Ovary (tissue), 9 donors: ENCODE data around the gene TGM1. TPM values are rescaled to one million over a fixed set of nuclear protein-coding genes. Genes with fewer than 3 reads are reported as not detected.
"Not testable (repeated sequence)": the region's sequence is repeated elsewhere in the genome, so short reads cannot be mapped to it uniquely, and the experiment has no call there.

ENCODE experiments used
- DNase-seq, 5 donors: peaks; one replicate each; pipeline ENCODE4 v3.0.0-alpha.2; 2019 to 2020
- H3K27ac ChIP-seq, 2 donors: fragments of 200-600 bp; one replicate each; pipeline versions ENCODE4 v1.5.1 to v1.8.0; 2019 to 2022
- H3K27me3 ChIP-seq: fragments of 200-600 bp; one replicate; pipeline ENCODE4 v1.8.0; 2022
- H3K36me3 ChIP-seq: fragments of 200-600 bp; sonication (generic); one replicate; pipeline ENCODE4 v1.5.1; 2019
- H3K4me1 ChIP-seq: one replicate; pipeline ENCODE4 v1.8.1; 2013; ENCODE audit warnings: mild to moderate bottlenecking, moderate library complexity; ENCODE audit not compliant: insufficient read depth
- H3K4me3 ChIP-seq: fragments of 200-600 bp; sonication (generic); one replicate; pipeline ENCODE4 v1.5.1; 2017
- H3K9me3 ChIP-seq, 2 donors: fragments of 200-600 bp in 1 of 2; sonication (generic) in 1 of 2; one replicate each; pipeline versions ENCODE4 v1.5.1 to v1.8.1; 2013 to 2019; ENCODE audit warnings: mild to moderate bottlenecking in 1 of 2, moderate library complexity in 1 of 2
- CTCF ChIP-seq, 3 donors: fragments of 450-650 bp in 2 of 3; fragments of 200-600 bp in 1 of 3; IDR thresholded peaks; one replicate each; pipeline versions ENCODE4 v1.5.1 to v1.8.0; 2016 to 2022; ENCODE audit warnings: antibody characterized with exemption in 3 of 3, mild to moderate bottlenecking in 1 of 3
- EP300 ChIP-seq: sonication (generic); formaldehyde crosslinking; IDR thresholded peaks from one replicate; pipeline ENCODE4 v1.6.1; 2017; ENCODE audit warnings: antibody characterized with exemption
- POLR2A ChIP-seq: fragments of 450-650 bp; IDR thresholded peaks from one replicate; pipeline ENCODE4 v1.6.1; 2017; ENCODE audit warnings: antibody characterized with exemption, mild to moderate bottlenecking, moderate library complexity
- WGBS, 3 donors: extraction: QIAGEN DNeasy Blood & Tissue Kit in 1 of 3; methylation state at CpG; one replicate each; pipeline versions ENCODE4 v1.1.5 to v1.1.7; 2013 to 2017; 5-methylcytosine and 5-hydroxymethylcytosine counted together
- intact Hi-C, 4 donors: fragments of 100-400 bp; cut with DNase I; formaldehyde crosslinking; loops; one replicate each; pipeline versions ENCODE4 v1.11.0 to v1.15.1; 2022 to 2023
- polyA plus RNA-seq, 2 donors: library from polyadenylated mRNA; stranded (reverse); fragments of 200-250 nt in 1 of 2; fragments of 350-450 nt in 1 of 2; fragmentation: Illumina TruSeq in 1 of 2; extraction: RNeasy Lipid Tissue Mini Kit (QIAGEN cat#74804) in 1 of 2; gene quantifications; one replicate each; pipeline ENCODE4 v1.2.3, GENCODE V29; 2013 to 2014
- total RNA-seq, 7 donors: library from RNA; depleted of rRNA in 2 of 7; stranded (reverse); fragments of >200 nt in 2 of 7; fragmentation: NEBNext Ultra II Directional in 3 of 7; extraction: Animal tissue kit (Norgen Biotek cat#: 25700) in 3 of 7; gene quantifications; one replicate each; pipeline versions ENCODE4 v1.1.0 to v1.2.4, GENCODE V29; 2016 to 2023
- donor health status: DM: no; HTN: no; CAD: no; lungs with moderate emphysema.
- donor health status: DM: no; HTN: no; CAD: no.
- donor health status: Bipolar disorder and iron deficiency.
- donor health status: DM: yes; HTN: yes; CAD: no.
- donor health status: DM: no; HTN: no; CAD: no.
- donor health status: DM: yes; HTN: yes; CAD: no.

The TGM1 gene
- total and polyA plus RNA-seq, 9 donors = 1.1 to 152 (median 4.2) TPM

DNA sequence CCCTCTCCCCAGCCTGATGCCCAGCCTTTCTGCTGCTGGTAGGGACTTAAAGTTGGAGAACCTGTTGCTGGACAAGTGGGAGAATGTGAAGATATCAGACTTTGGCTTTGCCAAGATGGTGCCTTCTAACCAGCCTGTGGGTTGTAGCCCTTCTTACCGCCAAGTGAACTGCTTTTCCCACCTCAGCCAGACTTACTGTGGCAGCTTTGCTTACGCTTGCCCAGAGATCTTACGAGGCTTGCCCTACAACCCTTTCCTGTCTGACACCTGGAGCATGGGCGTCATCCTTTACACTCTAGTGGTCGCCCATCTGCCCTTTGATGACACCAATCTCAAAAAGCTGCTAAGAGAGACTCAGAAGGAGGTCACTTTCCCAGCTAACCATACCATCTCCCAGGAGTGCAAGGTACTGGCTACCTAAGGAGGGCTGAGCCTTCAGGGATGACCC, 55.8 kb downstream of the TGM1 start:
- Histone ChIP-seq H3K4me1 (no peaks in the 10 kb centered on the region), H3K4me3 (no peak overlapping the region), H3K27ac (no peak overlapping the region), H3K27me3 (no peaks in the 10 kb centered on the region), H3K36me3 (no peaks in the 10 kb centered on the region), H3K9me3 (no peaks in the 10 kb centered on the region)
- WGBS, 3 donors = 92 to 97% (median 95%) methylated on average over 5 of the region's 5 CpGs
- intact Hi-C loops = no loop called here
- no peak for TF ChIP-seq EP300
- TF ChIP-seq POLR2A = no peak
- TF ChIP-seq CTCF (IDR thresholded peaks at IDR 0.05) = no peak
- DNase-seq = no peak

GRCh38 chr14:24206260-24207103, 56.5 kb downstream of the TGM1 start:
- Histone ChIP-seq H3K27me3 (no peaks in the 10 kb centered on the region), H3K36me3 (no peaks in the 10 kb centered on the region), H3K4me1 (no peaks in the 10 kb centered on the region), H3K27ac (no peak overlapping the region), H3K9me3 (no peaks in the 10 kb centered on the region), H3K4me3 (no peak overlapping the region)
- 93 to 96% (median 95%) methylated on average over 11 of the region's 11 CpGs for WGBS, 3 donors
- TF ChIP-seq EP300 = no peak
- no peak for TF ChIP-seq CTCF (IDR thresholded peaks at IDR 0.05)
- no peak for TF ChIP-seq POLR2A
- DNase-seq = peak in 1 of 5 donors; percentile 23
- intact Hi-C loops = no loop called here

DNA sequence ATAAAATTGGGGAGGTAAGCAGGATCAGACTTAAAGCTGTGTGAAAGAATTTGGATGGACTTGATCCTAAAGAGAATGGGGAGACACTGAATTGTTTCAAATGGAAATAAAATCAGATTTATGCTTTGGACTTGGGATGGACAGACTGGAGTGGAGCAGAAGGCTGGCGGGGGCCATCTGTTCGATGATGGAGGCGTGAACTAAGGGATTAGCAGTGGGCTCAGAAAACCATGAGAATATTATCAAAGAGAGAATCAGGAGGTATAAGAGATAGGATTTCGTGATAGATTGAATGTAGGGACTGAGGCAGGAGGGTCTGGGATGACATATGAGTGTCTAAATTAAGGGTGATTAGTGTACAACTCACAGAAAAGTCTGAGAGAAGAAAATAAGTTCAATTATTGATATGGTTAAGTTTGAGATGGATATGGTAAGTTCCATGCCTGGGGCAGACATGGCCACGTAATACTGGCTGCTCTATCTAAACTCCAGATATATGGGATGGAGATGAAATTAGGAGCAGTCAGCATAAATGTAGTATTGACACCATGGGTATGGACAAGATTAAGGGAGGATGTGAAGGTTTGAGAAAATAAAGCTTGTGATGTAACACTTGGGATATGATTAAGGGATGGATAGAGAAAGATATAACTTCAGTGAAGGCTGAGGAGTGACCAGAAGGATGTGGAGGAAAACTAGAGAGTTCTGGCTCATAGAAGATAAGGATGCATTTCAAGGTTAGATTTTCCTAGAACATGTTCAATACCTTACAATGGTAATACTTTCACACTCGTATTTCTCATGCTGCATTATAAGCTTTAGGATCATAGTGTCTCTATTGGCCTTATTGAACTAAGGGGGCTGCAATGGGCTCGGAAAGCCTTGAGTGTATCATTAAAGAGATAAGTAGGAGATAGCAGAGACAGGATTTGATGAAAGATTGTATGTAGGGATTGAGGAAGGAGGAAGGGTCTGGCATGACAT, 58.5 kb downstream of the TGM1 start:
- no peaks in the 10 kb centered on the region for H3K36me3 ChIP-seq
- 89 to 94% (median 91%) methylated on average over 7 of the region's 7 CpGs for WGBS, 3 donors
- intact Hi-C loops = no loop called here

GRCh38 chr14:24203249-24203886, 59.6 kb downstream of the TGM1 start:
- intact Hi-C loops, H3K4me3 ChIP-seq, H3K27me3 ChIP-seq, H3K4me1 ChIP-seq, H3K9me3 ChIP-seq, H3K36me3 ChIP-seq, H3K27ac ChIP-seq: not testable (repeated sequence)
- 94 to 96% (median 96%) methylated on average over 16 of the region's 16 CpGs for WGBS, 3 donors
- DNase-seq = peak in 1 of 5 donors; percentile 14

More for the DNA sequence above, 58.5 kb downstream of the TGM1 start:
- no peak overlapping the region for H3K4me3 ChIP-seq
- no peak for TF ChIP-seq EP300
- TF ChIP-seq CTCF (IDR thresholded peaks at IDR 0.05) = no peak
- no peak for TF ChIP-seq POLR2A
- no peaks in the 10 kb centered on the region for H3K9me3 ChIP-seq
- no peaks in the 10 kb centered on the region for H3K27me3 ChIP-seq
- H3K27ac ChIP-seq = no peak overlapping the region
- no peak for DNase-seq
- H3K4me1 ChIP-seq = no peaks in the 10 kb centered on the region

GRCh38 chr14:24202538-24202937, 60.4 kb downstream of the TGM1 start:
- H3K27ac ChIP-seq, H3K4me3 ChIP-seq, intact Hi-C loops, DNase-seq, H3K36me3 ChIP-seq, H3K4me1 ChIP-seq, H3K9me3 ChIP-seq, H3K27me3 ChIP-seq: not testable (repeated sequence)
- WGBS, 3 donors = 87 to 91% (median 88%) methylated on average over 8 of the region's 8 CpGs
